Calu3 (cell line): Measurements from ENCODE around the gene SLC4A11. TPM values are rescaled to one million over a fixed set of nuclear protein-coding genes. Genes with fewer than 3 reads are reported as not detected.

Source experiments
- BruUV-seq: library from RNA; stranded (reverse); fragments of 400-500 nt; replicated peaks from 2 replicates; lab custom pipeline; 2021; lab: Mats Ljungman, UMichigan
- CTCF ChIA-PET: fragments of 300-600 bp; sonication (Branson Sonifier 250); formaldehyde crosslinking; loops from one replicate; lab custom pipeline; 2022; ENCODE audit warnings: antibody characterized with exemption; lab: Charles Lee
- DNase-seq: peaks from one replicate; pipeline ENCODE4 v3.0.0; 2022
- H3K27ac Mint-ChIP-seq: one replicate; pipeline ENCODE4 v1.8.0; 2022; ENCODE audit warnings: mixed read lengths; ENCODE audit not compliant: unreplicated experiment
- H3K27me3 Mint-ChIP-seq: one replicate; pipeline ENCODE4 v1.8.0; 2022; ENCODE audit warnings: mixed read lengths; ENCODE audit not compliant: unreplicated experiment
- H3K36me3 Mint-ChIP-seq: one replicate; pipeline ENCODE4 v1.8.0; 2022; ENCODE audit warnings: mild to moderate bottlenecking, moderate library complexity, mixed read lengths; ENCODE audit not compliant: insufficient read depth, unreplicated experiment
- H3K4me1 Mint-ChIP-seq: one replicate; pipeline ENCODE4 v1.8.0; 2022; ENCODE audit warnings: mild to moderate bottlenecking, low read depth, mixed read lengths; ENCODE audit not compliant: unreplicated experiment
- H3K4me3 Mint-ChIP-seq: one replicate; pipeline ENCODE4 v1.8.0; 2022; ENCODE audit warnings: mild to moderate bottlenecking, low read depth, moderate library complexity, mixed read lengths; ENCODE audit not compliant: unreplicated experiment
- H3K9me3 Mint-ChIP-seq: one replicate; pipeline ENCODE4 v1.8.0; 2022; ENCODE audit warnings: low read depth, mixed read lengths; ENCODE audit not compliant: unreplicated experiment
- CTCF ChIP-seq: fragments of 200-600 bp; IDR thresholded peaks from one replicate; pipeline ENCODE4 v1.8.0; 2022; ENCODE audit warnings: antibody characterized with exemption; ENCODE audit not compliant: unreplicated experiment
- intact Hi-C: fragments of 100-400 bp; cut with micrococcal nuclease; formaldehyde crosslinking; loops from one replicate; pipeline ENCODE4 v1.10.0; 2022; ENCODE audit not compliant: unreplicated experiment
- total RNA-seq: library from RNA; stranded (reverse); gene quantifications from 2 replicates; pipeline ENCODE4 v1.2.3, GENCODE V29; 2022

SLC4A11 gene
- total RNA-seq, 1 experiment from 2014 or later, result 9.4 TPM

GRCh38 chr20:3250091-3250504 lies 11.1 kb upstream of the SLC4A11 start:
- DNase-seq, result peak; percentile 11
- Mint-ChIP-seq H3K4me3 (no peak overlapping the region), H3K36me3 (no peaks in the 10 kb centered on the region), H3K27me3 (no peaks in the 10 kb centered on the region), H3K4me1 (no peaks in the 10 kb centered on the region), H3K9me3 (no peaks in the 10 kb centered on the region), H3K27ac (no peak overlapping the region)
- intact Hi-C loops, result no loop called here
- TF ChIP-seq CTCF, result no peak
- no TSS peak for BruUV-seq
- CTCF ChIA-PET, result interaction anchor here (0.5 to 0.6 kb wide), 2 partner anchors 31 to 38 kb away, joined by 3 read pairs; no protein-coding TSS in a partner anchor

DNA sequence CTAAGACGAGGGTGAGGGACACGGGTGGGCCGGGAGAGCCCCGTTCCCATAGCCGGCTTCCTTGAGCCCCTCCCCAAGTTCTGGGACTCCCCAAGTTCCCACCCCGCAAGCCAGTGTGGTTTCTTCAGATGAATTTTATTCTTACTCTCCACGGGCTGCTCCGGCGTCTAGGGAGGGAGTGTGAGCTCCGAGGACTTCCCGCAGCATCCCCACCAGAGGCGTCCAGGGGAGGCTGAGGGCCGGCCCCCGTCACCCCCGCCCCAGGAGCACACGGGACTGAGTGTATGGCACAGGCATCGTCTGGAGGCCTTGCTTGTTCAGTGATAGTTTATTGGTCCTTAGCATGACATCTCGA lies 10.0 kb upstream of the SLC4A11 start:
- BruUV-seq, result no TSS peak
- Mint-ChIP-seq H3K27ac (no peak overlapping the region), H3K27me3 (no peaks in the 10 kb centered on the region), H3K9me3 (no peaks in the 10 kb centered on the region), H3K4me1 (no peaks in the 10 kb centered on the region), H3K4me3 (peak overlapping the region; percentile 37), H3K36me3 (no peaks in the 10 kb centered on the region)
- DNase-seq, result no peak
- no peak for TF ChIP-seq CTCF
- intact Hi-C loops, result no loop called here
- CTCF ChIA-PET, result interaction anchor here (0.6 kb wide), 1 partner anchor 48 kb away, joined by 7 read pairs; no protein-coding TSS in a partner anchor

GRCh38 chr20:3248167-3248992 lies 9.4 kb upstream of the SLC4A11 start:
- Mint-ChIP-seq H3K9me3 (no peaks in the 10 kb centered on the region), H3K27me3 (no peaks in the 10 kb centered on the region), H3K27ac (no peak overlapping the region), H3K4me1 (no peaks in the 10 kb centered on the region), H3K4me3 (peak overlapping the region; percentile 37), H3K36me3 (no peaks in the 10 kb centered on the region)
- no TSS peak for BruUV-seq
- TF ChIP-seq CTCF, result no peak
- CTCF ChIA-PET, result interaction anchor here (0.6 kb wide), 1 partner anchor 47 kb away, joined by 7 read pairs; no protein-coding TSS in a partner anchor
- DNase-seq, result no peak
- intact Hi-C loops, result no loop called here

DNA sequence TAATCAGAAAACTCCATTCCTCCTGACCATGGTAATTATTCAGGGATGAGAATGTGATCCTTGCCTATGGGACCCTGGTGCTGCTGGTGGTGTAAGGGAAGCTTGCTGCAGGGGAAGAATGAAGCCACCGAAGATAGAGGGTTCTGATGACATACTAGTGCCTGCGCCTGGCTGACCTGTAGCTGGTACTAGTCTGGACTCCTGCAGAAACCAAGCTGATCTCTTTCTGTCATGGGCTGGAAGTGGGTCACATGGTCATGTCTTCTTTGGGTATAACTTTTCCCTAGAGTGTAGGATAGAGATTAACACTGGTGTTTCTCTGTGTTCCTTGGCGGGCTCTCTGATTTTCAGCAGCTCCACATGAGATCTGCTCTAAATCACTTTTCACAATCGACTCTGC lies 8.6 kb upstream of the SLC4A11 start:
- intact Hi-C loops, result no loop called here
- CTCF ChIA-PET, result interaction anchor here (0.7 kb wide), 1 partner anchor 25 kb away, joined by 3 read pairs; no protein-coding TSS in a partner anchor
- H3K36me3 Mint-ChIP-seq, result no peaks in the 10 kb centered on the region
- no peaks in the 10 kb centered on the region for H3K4me1 Mint-ChIP-seq
- H3K27ac Mint-ChIP-seq, result no peak overlapping the region
- H3K4me3 Mint-ChIP-seq, result no peak overlapping the region
- DNase-seq, result no peak
- no TSS peak for BruUV-seq
- TF ChIP-seq CTCF, result no peak
- no peaks in the 10 kb centered on the region for H3K27me3 Mint-ChIP-seq
- no peaks in the 10 kb centered on the region for H3K9me3 Mint-ChIP-seq
